Heart left ventricle (tissue), 13 donors: ENCODE results near the gene ZP4.

Experiments
- CTCF ChIP-seq, 12 donors: fragments of 200-600 bp; sonication (generic) in 4 of 12; IDR thresholded peaks; one replicate each; pipeline versions ENCODE4 v1.5.0 to v1.8.0; 2018 to 2022; ENCODE audit warnings: antibody characterized with exemption in 12 of 12, mild to moderate bottlenecking in 5 of 12
- POLR2A ChIP-seq, 2 donors: fragments of 450-650 bp; IDR thresholded peaks; one replicate each; pipeline ENCODE4 v1.6.1; 2017; ENCODE audit warnings: antibody characterized with exemption in 2 of 2, mild to moderate bottlenecking in 2 of 2, moderate library complexity in 2 of 2
- donor health status: ischemic (EF 13 %, LVEDD 7.1; RV severe dilation, severe dysfunction).
- donor health status: DM: no; HTN: yes; CAD: no.
- donor health status: DM: no; HTN: no; CAD: no.
- donor health status: ischemic (EF 25% LVEDD 6.9; RV normal size, moderate dysfunction).
- donor health status: ischemic (EF 25% LVEDD 5.7; RV mildly dilated, moderate dysfunction).
- donor health status: ischemic (EF 35%, LVEDD 5.7; RV mildly dilated, moderate dysfunction).
- donor health status: nonischemic (EF 11% LVEDD 7.7; RV severe dilation, severe dysfunction).
- donor health status: DM: yes; HTN: yes; CAD: no.
- donor health status: PGD.
- donor health status: ischemic (EF 29% LVEDD 5.4; RV normal size, mild dysfunction).
- donor health status: nonischemic (EF 23%, LVEDD 6.1; RV moderate dilation, normal function).

- TF ChIP-seq CTCF (IDR thresholded peaks at IDR 0.05) (no peak), POLR2A (IDR thresholded peaks at IDR 0.05) (no peak)
Observed at GRCh38 chr1:237873487-237874211, 17.1 kb downstream of the ZP4 start.
